CD4-positive, alpha-beta T cell treated with Interleukin-6 at 100 ng/mL for 8 hours (primary cell): ENCODE results near the gene RNF112.

ENCODE experiments used
- DNase-seq: peaks from one replicate; pipeline ENCODE4 v3.0.0-alpha.2; 2020; ENCODE audit warnings: mixed read lengths, low spot score

The RNF112 gene, protein sequence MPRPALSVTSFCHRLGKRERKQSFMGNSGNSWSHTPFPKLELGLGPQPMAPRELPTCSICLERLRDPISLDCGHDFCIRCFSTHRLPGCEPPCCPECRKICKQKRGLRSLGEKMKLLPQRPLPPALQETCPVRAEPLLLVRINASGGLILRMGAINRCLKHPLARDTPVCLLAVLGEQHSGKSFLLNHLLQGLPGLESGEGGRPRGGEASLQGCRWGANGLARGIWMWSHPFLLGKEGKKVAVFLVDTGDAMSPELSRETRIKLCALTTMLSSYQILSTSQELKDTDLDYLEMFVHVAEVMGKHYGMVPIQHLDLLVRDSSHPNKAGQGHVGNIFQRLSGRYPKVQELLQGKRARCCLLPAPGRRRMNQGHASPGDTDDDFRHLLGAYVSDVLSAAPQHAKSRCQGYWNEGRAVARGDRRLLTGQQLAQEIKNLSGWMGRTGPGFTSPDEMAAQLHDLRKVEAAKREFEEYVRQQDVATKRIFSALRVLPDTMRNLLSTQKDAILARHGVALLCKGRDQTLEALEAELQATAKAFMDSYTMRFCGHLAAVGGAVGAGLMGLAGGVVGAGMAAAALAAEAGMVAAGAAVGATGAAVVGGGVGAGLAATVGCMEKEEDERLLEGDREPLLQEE

GRCh38 chr17:19410875-19411620 lies at the start of gene RNF112:
Gene RNF112 (plus strand): TSS chr17:19411232. CDS start chr17:19411409, 177 bp downstream.
- no peak for DNase-seq

DNA sequence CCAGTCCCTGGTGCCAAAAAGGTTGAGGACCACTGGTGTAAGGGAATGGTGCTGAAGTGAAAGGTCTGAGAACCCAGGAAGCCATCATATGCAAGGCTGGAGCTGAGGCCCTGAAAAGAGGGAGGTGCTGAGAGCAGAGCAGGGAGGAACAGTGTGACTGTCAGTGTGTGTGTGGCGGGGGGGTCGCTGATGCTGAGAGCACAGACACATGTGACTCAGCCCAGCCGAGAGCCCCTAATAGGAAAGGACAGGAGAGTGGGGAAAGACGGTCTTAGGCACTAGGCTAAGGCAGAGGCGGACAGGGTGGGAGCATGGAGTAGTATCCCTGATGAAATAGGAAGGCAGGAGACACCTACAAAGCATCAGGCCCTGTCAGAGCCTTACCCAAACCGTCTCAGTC lies 49.7 kb upstream of the RNF112 start:
- no peak for DNase-seq

GRCh38 chr17:19361944-19362276 lies 49.1 kb upstream of the RNF112 start:
- DNase-seq, result no peak

GRCh38 chr17:19362277-19363113 lies 48.5 kb upstream of the RNF112 start, which contains the start of gene B9D1:
Gene B9D1 (minus strand): TSS chr17:19362723. CDS start chr17:19362569, 154 bp downstream.
- peak; percentile 92 for DNase-seq

- no peak for DNase-seq
These were observed 48.0 kb upstream of the RNF112 start for GRCh38 chr17:19363114-19363438.

GRCh38 chr17:19363460-19364035 lies 47.5 kb upstream of the RNF112 start:
- no peak for DNase-seq

DNA sequence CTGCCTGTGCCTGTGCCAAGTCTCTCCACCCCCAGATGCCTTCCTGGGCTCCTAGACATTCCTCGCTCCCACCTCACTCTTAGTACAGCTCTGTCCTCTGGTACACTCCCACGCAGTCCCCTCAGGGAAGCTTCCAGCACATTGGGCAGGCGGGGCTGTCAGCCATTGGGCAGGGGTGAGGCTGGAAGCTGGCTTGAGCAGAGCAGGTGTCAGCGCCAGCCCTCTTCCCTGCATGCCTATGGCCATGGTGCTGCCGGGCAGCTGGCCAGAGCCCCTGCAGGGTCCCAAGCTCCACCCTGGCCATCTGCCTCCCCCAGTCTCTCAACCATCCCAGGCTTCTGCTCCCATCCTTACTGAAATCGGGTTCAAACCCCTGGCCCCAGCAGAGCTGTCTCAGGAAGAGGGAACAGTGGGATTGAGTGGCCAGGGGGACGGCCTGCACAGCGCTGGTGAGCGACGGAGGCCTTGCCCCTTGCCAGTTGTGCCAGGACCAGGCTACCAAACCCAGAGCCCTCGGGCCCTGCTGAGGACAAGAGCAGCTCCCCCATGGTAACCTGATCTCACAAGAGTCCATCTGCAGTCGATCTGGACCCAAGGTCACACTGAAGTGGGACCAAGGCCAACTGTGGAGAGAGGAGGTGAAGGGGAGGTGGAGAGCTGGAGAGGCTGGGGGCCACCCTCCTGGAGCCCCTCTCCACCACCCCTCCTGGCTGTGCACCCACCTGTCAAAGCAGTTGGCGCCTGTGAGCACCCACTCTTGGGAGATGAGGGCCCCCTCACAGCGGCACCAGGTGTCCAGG lies 46.1 kb upstream of the RNF112 start:
- DNase-seq, result no peak

DNA sequence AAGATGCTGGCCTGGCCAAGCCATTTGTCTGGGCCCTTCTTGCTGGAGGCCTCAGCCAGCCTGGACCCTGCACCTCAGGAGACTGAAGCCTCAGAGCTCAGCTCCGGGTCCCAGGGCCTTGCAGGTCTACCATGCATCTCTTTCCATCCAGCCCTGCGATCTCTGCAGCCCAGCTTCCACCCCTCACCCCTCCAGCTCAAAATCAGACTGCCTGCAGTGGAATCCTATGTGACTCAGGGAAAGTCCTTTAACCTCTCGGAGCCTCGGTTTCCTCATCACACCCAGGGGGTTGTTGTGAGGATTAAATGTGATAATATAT lies 45.6 kb upstream of the RNF112 start:
- DNase-seq, result no peak

DNA sequence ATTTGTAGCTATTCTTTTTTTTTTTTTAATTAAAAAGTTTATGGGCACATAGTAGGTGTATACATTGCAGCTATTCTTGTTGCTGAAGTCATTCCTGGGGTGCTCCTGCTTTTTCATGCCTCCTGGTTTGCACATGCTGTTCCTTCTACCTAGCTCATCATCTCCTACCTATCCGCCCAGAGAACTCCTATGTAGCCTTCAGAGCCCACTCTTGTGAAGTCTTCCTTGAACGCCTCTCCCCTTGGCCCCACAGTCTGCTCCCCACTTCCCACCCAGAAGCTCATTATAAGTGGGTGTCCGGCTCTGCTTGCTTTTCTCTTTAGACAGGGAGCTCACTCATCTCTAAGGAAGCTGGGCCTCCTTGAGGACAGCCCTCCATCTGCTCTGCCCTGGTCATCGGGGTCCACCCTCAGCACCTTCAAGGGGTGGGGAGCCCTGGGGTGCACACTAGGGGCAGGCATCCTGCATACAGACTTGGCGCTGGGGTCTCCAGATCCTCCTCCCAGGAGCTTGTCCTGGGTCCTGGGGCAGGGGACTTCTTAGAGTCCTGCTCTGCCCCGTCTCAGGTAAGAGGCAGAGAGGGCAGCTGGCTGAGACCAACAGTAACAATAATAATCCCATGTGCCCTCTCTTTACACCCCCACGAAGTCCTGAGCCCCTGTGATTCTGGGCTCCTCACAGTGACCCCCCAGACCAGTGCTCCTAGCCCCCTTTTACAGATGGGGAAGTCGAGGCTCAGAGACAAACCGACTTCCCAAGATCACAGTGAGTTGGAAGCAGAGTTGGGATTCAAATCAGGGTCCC lies 45.0 kb upstream of the RNF112 start:
- no peak for DNase-seq

DNA sequence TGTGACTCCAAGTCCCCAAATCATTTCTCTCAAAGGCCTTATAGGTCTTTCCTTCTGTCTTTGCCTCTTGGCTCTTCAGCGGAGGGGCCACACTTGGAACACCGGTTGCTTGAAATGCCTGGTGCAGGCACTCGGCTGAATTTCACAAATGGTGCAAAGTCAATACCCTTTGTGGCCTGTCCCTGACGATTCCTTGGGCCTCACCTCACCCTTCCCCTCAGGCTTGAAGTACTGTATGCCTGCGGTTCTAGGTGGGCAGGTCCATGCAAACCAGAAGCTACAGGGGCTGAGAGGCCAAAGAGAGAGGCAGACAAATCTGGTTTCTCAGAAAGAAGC lies 44.4 kb upstream of the RNF112 start:
- no peak for DNase-seq

DNA sequence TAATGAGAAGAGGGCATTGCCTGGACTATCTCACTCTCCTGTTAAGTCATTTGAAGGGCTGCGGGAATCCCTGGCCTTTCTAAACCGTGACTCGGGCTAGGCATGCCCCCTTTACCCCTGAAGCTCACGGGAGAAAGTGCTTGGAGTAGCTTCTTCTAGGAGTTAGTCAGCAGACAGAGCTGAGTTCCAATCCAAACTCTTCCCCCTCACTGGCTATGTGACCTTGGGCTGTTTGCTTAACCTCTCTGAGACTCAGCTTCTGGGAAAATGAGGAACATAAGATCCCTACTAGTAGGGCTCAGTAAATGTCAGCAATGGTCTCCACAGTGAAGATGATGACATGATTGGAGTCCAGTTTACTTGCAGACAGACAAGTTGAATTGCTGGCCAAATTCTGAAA lies 42.8 kb upstream of the RNF112 start:
- DNase-seq, result no peak

DNA sequence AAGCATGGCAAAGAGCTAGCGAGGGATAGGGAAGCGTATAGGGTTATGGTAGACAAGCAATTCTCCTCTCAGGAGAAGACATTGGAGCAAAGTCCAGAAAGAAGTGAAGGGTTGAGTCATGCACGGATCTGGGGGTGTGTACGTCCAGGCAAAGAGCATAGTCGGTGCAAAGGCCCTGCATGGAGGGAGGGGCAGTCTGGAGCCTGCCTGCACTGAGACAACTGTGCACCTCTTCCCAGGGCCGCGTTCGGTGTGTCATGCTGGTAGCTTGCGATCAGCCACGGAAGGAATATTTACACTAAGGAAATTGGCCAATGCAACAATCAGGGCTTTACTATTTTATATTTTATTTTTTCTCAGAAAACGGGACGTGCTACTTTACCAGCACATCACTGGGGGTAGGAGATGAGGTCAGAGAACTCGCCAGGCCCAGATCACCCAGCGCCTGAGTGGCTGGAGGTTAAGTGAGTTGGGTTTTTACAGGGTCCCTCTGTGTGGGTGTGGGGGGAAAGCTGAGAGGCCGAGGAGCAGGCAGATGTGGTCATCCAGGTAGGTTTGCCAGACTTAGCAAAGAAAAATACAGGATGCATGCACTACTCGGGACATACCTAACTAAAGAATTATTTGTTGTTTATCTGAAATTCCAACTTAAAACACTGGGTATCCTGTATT lies 41.8 kb upstream of the RNF112 start:
- no peak for DNase-seq

- DNase-seq, result peak; percentile 43
These were observed 41.1 kb upstream of the RNF112 start for GRCh38 chr17:19369846-19370492.

GRCh38 chr17:19370493-19370960 lies 40.5 kb upstream of the RNF112 start:
- DNase-seq, result no peak

- DNase-seq, result no peak
These were observed 39.6 kb upstream of the RNF112 start for GRCh38 chr17:19371259-19372010.

- no peak for DNase-seq
These were observed 39.0 kb upstream of the RNF112 start for GRCh38 chr17:19372011-19372370.

DNA sequence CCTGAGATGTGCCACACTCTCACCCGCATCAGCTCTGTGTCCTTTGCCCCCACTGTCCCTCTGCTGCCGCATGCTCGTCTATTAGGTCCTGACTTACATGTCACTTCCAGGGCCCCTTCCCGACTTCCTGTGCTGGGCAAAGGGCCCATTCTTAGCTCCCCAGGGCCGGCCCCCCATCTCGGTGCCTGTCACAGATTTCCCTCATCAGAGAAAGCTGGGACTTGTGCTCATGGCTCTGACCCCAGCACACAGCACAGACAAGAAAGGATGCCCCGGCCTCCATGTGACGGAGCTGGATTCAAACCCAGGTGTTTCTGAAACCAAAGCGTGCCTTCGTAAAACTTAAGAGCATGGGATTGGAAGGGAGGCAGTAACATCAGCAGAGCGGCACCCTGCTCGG lies 38.6 kb upstream of the RNF112 start:
- no peak for DNase-seq

DNA sequence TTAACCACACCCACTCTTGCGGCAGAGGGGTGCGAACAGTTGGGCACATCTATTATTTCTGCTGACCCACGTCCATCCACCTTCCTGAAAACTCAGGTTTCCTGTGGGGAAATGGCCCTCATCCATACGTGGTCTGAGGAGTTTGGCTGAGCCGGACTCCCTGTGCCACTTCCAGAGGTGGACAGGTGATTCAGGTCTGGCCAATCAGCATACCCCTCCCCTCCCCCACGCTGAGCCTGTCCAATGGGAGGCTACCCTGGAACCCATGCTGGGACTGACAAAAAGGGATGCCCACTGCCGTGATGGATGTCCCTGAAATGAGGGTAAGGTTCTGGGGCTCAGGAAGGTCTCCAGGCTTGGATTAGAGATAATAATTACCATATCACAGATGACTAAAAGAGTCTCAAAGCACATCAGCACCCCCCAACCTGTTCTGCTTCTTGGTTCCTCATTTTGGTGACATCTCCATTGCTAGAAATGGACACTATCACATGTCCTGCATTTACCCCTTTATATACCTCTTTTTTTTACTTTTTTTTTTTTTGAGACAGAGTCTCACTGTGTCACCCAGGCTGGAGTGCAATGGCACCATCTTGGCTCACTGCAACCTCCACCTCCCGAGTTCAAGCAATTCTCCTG lies 38.0 kb upstream of the RNF112 start:
- DNase-seq, result no peak
